Hippocampal formation (tissue), 2 donors: ENCODE results near the gene MTMR12.
A peak's percentile ranks its signal among the peaks of the same experiment; 100 is the strongest.
"Not testable (repeated sequence)": the region's sequence is repeated elsewhere in the genome, so short reads cannot be mapped to it uniquely, and the experiment has no call there.

Experiments used
- DNase-seq, 2 donors: peaks; one replicate each; lab custom pipeline; 2025; lab: John Stamatoyannopoulos, UW

MTMR12 gene

GRCh38 chr5:32233696-32234447, 78.9 kb downstream of the MTMR12 start:
- DNase-seq = peak in 1 of 2 donors; percentile 14

DNA sequence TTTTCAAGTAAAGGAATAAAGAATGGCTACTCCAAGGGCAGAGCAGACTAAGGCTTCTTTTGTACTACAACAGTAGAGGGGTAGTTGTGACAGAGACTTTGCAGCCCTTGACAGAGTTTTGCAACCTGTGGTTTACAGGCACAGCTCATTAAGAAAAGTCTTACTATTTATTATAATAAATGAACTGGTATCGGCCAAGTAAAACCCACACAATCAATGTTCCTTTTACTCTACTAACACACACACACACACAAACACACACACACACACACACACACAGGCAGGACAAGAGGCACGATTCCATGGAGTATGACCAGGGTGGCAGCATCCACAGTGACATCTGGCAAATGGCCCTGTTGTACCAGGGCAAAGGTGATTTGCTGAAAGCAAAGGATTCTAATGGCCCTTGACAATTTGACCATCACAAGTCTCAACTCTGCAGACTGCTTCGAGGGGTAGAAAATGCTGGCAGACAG, 79.5 kb downstream of the MTMR12 start:
- no peak for DNase-seq

- peak; percentile 75 to 79 for DNase-seq
These were observed 80.1 kb downstream of the MTMR12 start for GRCh38 chr5:32232441-32233219.

GRCh38 chr5:32231929-32232328, 80.8 kb downstream of the MTMR12 start:
- DNase-seq = no peak

GRCh38 chr5:32231241-32231640, 81.5 kb downstream of the MTMR12 start:
- no peak for DNase-seq

GRCh38 chr5:32230356-32231099, 82.2 kb downstream of the MTMR12 start:
- DNase-seq = no peak

DNA sequence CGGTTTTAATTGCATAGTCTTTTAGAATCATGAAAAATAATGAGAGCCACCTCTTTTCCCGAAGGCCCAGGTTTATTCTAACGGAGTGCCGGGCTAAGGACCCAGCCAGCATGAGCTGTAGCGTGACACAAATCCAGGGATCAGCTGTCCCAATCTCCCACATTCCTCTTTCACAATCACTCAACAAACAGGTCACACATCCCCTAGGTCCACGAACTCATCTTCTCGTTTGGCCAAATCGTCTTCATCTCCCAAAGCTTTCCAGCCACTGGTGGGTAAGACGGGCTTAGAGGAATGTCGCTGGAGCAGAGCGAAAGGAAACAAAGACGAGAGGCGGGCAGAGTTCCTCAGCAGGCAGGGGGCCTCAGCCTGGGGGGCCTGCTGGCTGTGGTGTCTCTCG, 83.2 kb downstream of the MTMR12 start:
- no peak for DNase-seq

DNA sequence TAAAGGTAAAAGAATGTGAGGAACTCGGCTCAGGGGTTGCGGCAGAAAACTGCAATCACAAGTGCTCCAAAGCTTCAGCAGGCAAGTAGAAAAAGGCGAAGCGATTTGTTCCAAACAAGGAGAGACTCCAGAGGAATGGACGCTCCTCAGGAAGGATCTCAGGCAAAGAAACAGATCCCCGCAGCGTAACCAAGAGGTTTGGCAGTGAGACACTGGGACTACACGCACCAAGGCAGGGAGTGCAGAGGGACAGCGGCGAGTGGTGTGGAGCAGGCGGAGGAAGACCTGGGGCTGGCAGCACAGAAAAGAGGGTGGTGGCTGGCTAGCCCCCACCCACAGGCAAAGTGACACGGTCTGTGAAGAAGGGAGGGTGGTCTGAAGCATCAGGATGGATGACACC, 83.9 kb downstream of the MTMR12 start:
- no peak for DNase-seq

GRCh38 chr5:32225445-32225844, 87.3 kb downstream of the MTMR12 start:
- no peak for DNase-seq

GRCh38 chr5:32223972-32224609, 88.6 kb downstream of the MTMR12 start:
- DNase-seq = no peak

DNA sequence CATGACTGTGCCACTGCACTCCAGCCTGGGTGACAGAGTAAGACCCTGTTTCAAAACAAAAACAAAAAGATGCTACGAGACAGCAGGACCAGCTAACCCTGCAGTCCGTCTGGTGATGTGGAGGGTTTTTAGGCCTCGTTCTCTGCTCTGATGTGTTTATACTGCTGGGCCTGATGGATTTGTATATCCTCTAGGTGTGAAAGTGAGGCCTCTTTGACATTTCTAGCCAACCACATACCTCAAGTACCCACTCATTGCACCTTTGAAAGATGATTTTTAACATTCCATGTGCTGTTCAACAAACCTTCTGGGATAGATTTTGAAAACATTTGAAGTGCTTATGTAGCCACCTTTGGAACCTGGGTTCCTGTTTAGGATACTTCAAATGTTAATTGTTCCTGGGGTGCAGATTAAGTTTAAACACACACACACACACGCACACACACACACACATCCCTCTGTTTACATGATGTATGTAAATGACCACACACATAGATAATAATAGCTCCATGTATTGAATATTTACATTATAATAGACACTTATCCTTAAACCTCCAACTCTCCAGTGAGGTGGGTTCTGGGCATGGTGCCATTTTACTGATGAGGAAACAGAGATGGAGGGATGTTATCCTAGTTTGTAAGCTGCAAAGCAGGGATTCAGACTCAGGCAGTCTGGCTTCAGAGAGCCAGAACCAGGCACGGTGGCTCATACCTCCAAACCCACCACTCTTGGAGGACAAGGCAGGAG, 89.8 kb downstream of the MTMR12 start:
- no peak for DNase-seq

- DNase-seq = peak; percentile 26 to 54
These were observed 94.8 kb downstream of the MTMR12 start for GRCh38 chr5:32217886-32218396.

GRCh38 chr5:32214344-32214743, 98.4 kb downstream of the MTMR12 start:
- not testable (repeated sequence) for DNase-seq

GRCh38 chr5:32210151-32210550, 102.6 kb downstream of the MTMR12 start:
- no peak for DNase-seq

- not testable (repeated sequence) for DNase-seq
These were observed 103.9 kb downstream of the MTMR12 start for GRCh38 chr5:32208837-32209236.

DNA sequence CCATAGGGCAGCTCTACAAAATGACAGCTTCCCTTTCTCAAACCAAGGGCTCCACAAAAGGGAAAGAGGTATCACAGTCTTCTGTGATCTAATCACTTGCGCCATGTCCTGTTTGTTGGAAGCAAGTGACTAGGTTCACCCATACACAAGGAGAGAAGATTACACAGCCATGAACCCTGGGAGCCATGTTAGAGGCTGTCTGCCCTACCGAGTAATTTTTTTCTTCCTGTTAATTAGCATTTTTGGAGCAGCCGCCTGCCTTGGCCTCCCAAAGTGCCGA, 105.4 kb downstream of the MTMR12 start:
- no peak for DNase-seq

DNA sequence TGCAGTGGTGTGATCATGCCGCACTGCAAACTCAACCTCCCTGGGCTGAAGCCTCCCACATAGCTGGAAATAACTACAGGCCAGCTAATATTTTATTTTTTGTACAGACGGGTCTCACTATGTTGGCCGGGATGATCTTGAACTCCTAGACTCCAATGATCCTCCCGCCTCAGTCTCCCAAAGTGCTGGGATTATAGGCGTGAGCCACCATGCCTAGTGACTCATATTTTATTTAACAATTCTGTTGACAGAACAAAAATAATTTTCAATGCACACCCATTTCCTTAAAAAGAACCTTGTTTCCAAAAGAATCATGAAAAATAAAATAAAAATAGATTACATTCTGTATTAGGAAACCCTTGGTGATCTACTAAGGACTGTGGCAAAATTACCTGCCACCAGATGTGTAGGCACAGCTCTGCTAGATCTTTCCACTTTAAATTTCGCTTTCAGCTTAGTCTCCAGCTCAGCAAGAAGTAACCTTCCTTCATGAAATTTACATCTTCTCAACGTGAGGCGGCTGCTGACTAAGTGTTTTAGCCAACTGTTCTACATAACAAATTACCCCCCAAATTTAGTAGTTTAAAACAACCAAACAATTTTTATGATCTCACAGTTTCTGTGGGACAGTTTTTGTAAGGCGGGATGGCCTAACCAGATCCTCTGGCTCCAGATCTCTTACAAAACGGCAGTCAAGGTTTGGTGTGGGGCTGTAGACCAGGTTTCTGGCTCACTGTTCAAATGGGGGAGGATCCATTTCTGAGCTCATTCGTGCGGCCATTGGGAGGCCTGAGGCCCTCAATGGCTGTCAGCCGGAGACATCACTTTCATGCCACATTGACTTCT, 106.0 kb downstream of the MTMR12 start:
- DNase-seq = no peak

GRCh38 chr5:32206053-32206452, 106.7 kb downstream of the MTMR12 start:
- no peak for DNase-seq

DNA sequence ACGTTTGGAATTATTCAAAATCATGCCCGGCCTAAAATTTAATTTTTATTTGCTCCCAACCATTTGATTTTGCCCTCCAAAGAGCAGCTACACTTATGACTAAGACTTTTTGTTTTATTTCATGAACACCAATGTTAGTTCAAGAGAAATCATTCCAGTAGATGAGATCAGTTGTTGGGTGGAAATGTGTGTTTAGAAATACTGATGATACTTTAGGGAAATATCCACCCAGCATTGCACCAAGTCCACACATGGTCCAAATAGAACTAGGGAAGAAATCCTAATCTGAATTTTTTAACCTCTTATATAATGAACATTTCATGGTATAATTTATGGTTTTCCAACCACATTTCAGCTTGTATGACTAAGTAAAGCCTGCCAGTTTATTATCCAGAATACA, 110.3 kb downstream of the MTMR12 start:
- DNase-seq = no peak

DNA sequence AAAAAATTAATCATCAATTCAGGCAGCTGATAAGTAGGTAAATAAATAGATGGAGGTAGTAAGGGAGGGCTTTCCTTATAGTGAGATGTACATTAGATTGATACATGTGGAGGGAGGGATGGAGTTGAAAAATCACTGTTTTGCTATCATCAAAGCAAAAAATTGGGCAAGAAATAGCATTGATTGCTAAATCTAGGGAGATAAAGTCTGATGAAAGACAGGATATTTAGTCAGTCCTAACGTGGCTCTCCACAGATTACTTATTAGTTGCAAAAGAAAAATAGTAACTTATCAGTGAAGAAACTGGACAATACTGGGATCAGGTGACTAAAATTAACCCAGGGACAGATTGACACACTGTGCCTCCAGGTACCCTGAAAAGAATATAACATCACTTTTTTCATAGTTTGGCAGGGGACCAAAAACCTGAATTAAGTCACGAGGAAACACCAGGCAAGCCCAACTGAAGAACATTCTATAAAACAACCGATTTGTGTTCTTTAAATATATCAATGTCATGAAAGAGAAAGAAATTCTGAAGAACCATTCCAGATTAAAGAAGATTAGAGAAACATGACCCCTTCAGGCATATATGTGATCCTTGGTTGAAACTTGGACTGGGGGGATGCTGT, 111.5 kb downstream of the MTMR12 start:
- no peak for DNase-seq
